DOHH2 (cell line): ENCODE results near the gene MED26.

ENCODE experiments used
- H3F3A ChIP-seq: fragments of 200-600 bp; sonication (generic), shearing (Covaris generic); 2 replicates; pipeline ENCODE4 v1.6.0; 2016; ENCODE audit warnings: antibody characterized with exemption, mild to moderate bottlenecking; ENCODE audit not compliant: control insufficient read depth, insufficient read depth
- H3K27ac ChIP-seq: fragments of 200-600 bp; sonication (generic); 2 replicates; pipeline ENCODE4 v1.5.1; 2014; ENCODE audit warnings: low read depth, mild to moderate bottlenecking, low read length, moderate library complexity
- H3K27me3 ChIP-seq: fragments of 200-600 bp; sonication (generic); 2 replicates; pipeline ENCODE4 v1.6.1; 2014; ENCODE audit warnings: mild to moderate bottlenecking, low read length, mixed read lengths; ENCODE audit not compliant: control insufficient read depth
- H3K36me3 ChIP-seq: fragments of 200-600 bp; sonication (generic); 2 replicates; pipeline ENCODE4 v1.6.1; 2014; ENCODE audit warnings: mild to moderate bottlenecking, low read length, moderate library complexity, mixed read lengths; ENCODE audit not compliant: control insufficient read depth
- H3K4me1 ChIP-seq: fragments of 200-600 bp; sonication (generic); 2 replicates; pipeline ENCODE4 v1.6.1; 2014; ENCODE audit warnings: mild to moderate bottlenecking, low read length, mixed read lengths; ENCODE audit not compliant: control insufficient read depth
- H3K4me2 ChIP-seq: fragments of 200-600 bp; sonication (generic); 2 replicates; pipeline ENCODE4 v1.6.0; 2014; ENCODE audit warnings: mild to moderate bottlenecking, low read length, moderate library complexity
- H3K4me3 ChIP-seq: fragments of 200-600 bp; sonication (generic); 2 replicates; pipeline ENCODE4 v1.5.1; 2014; ENCODE audit warnings: mild to moderate bottlenecking, low read length, mixed read lengths
- H3K79me2 ChIP-seq: fragments of 200-600 bp; sonication (generic); 2 replicates; pipeline ENCODE4 v1.6.1; 2014; ENCODE audit warnings: mild to moderate bottlenecking, low read length, mixed read lengths; ENCODE audit not compliant: control insufficient read depth
- H3K9me2 ChIP-seq: fragments of 200-600 bp; sonication (generic); replicated peaks from 2 replicates; pipeline ENCODE4 v1.6.1; 2014; ENCODE audit warnings: mild to moderate bottlenecking, low read length, mixed read lengths; ENCODE audit not compliant: control insufficient read depth
- H3K9me3 ChIP-seq: fragments of 200-600 bp; sonication (generic); 2 replicates; pipeline ENCODE4 v1.6.1; 2014; ENCODE audit warnings: antibody characterized with exemption, low read length, mixed read lengths; ENCODE audit not compliant: control insufficient read depth, insufficient read depth
- H4K20me1 ChIP-seq: fragments of 200-600 bp; sonication (generic); 2 replicates; pipeline ENCODE4 v1.6.0; 2014; ENCODE audit warnings: low read depth, mild to moderate bottlenecking, antibody characterized with exemption, low read length, moderate library complexity; ENCODE audit not compliant: control insufficient read depth, insufficient read depth
- EZH2phosphoT487 ChIP-seq: fragments of 200-600 bp; sonication (generic); IDR thresholded peaks from 2 replicates; pipeline ENCODE4 v1.6.1; 2017; ENCODE audit warnings: borderline replicate concordance, mild to moderate bottlenecking, antibody characterized with exemption, low read length, moderate library complexity, mixed read lengths
- TF ChIP-seq, protein P1 (sequence below): fragments of 200-600 bp; sonication (generic); IDR thresholded peaks from one replicate; pipeline ENCODE4 v1.5.1; 2014; ENCODE audit warnings: antibody characterized with exemption, mild to moderate bottlenecking, low read depth, low read length; ENCODE audit not compliant: poor library complexity, severe bottlenecking

Gene MED26

DNA sequence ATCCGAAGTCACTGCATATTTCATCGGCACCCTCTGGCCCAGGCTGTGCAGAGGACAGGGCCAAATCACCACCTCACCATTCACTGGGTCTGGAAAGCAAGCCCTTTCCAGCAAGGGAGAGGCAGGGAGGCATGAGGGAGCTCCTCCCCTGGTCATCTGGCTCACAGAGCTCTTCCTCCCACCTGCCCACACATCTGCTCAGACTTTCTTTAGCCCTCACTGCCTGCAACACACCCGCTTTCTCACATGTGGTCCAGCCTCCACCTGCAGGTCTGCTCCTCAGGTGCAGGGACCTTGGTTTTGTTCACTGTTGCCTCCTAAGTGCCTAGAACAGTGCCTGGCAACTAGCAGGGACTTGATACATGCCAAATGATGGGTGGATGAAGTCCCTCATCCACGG lies 34.8 kb downstream of the MED26 start:
- no peaks in the 10 kb centered on the region for H3K9me2 ChIP-seq
- peaks cover 19% of the 10 kb centered on the region for H3K36me3 ChIP-seq
- peaks cover 90% of the 10 kb centered on the region for H3K4me1 ChIP-seq
- H3K27me3 ChIP-seq: no peaks in the 10 kb centered on the region
- H3K9me3 ChIP-seq: no peaks in the 10 kb centered on the region
- peak overlapping the region; percentile 18; the same call in 1 of the 2 replicates for H3K27ac ChIP-seq
- H3K4me3 ChIP-seq: peak overlapping the region; percentile 50
- H3F3A ChIP-seq: peaks cover 15% of the 10 kb centered on the region
- TF ChIP-seq, protein P1, sequence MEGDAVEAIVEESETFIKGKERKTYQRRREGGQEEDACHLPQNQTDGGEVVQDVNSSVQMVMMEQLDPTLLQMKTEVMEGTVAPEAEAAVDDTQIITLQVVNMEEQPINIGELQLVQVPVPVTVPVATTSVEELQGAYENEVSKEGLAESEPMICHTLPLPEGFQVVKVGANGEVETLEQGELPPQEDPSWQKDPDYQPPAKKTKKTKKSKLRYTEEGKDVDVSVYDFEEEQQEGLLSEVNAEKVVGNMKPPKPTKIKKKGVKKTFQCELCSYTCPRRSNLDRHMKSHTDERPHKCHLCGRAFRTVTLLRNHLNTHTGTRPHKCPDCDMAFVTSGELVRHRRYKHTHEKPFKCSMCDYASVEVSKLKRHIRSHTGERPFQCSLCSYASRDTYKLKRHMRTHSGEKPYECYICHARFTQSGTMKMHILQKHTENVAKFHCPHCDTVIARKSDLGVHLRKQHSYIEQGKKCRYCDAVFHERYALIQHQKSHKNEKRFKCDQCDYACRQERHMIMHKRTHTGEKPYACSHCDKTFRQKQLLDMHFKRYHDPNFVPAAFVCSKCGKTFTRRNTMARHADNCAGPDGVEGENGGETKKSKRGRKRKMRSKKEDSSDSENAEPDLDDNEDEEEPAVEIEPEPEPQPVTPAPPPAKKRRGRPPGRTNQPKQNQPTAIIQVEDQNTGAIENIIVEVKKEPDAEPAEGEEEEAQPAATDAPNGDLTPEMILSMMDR: no peak
- TF ChIP-seq EZH2phosphoT487: no peak
- peaks cover 53% of the 10 kb centered on the region for H4K20me1 ChIP-seq
- H3K4me2 ChIP-seq: peak overlapping the region; percentile 75
- peaks cover 98% of the 10 kb centered on the region for H3K79me2 ChIP-seq

DNA sequence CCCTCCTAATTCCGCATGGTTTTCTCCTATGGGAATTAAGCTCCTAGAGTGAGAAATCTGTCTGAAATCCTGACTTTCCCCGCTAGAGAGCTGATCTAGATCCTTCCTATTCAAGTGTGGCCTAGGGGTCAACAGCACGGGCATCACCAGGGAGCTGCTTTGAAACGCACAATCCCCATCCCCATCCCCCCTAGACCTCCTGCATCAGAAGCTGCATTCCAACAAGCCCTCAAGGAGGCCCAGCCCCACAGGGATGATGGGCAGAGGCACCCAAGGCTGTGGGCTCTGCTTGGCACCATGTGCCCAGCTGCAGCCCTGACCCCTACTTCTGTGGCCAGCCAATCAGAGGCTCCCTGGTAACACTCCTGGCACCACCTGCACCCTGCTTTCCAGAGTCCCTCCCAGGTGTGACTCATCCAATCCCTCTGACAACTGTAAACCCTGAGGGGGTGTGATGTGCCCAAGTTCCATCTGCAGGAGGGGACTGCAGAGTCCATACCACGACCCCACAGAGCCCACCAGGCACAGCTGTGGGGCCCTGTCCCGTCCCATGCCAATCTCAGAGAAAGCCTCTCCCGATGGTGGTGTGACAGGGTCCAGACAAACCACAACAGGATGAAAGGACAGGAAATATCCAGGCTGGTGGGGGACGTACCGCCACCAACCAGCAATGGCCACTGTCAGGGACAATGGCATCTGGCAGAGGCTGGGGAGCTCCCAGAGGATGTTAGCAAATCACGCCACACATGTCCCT lies 36.0 kb downstream of the MED26 start:
- peak overlapping the region; percentile 49 for H3K27ac ChIP-seq
- peak overlapping the region; percentile 75 for H3K4me2 ChIP-seq
- peaks cover 26% of the 10 kb centered on the region for H3F3A ChIP-seq
- peaks cover 25% of the 10 kb centered on the region for H3K36me3 ChIP-seq
- no peaks in the 10 kb centered on the region for H3K9me2 ChIP-seq
- H4K20me1 ChIP-seq: peaks cover 53% of the 10 kb centered on the region
- no peak for TF ChIP-seq EZH2phosphoT487
- TF ChIP-seq, protein P1: no peak
- H3K27me3 ChIP-seq: no peaks in the 10 kb centered on the region
- H3K4me3 ChIP-seq: peak overlapping the region; percentile 28
- H3K79me2 ChIP-seq: peaks cover 96% of the 10 kb centered on the region
- no peaks in the 10 kb centered on the region for H3K9me3 ChIP-seq
- H3K4me1 ChIP-seq: peaks cover 99% of the 10 kb centered on the region

DNA sequence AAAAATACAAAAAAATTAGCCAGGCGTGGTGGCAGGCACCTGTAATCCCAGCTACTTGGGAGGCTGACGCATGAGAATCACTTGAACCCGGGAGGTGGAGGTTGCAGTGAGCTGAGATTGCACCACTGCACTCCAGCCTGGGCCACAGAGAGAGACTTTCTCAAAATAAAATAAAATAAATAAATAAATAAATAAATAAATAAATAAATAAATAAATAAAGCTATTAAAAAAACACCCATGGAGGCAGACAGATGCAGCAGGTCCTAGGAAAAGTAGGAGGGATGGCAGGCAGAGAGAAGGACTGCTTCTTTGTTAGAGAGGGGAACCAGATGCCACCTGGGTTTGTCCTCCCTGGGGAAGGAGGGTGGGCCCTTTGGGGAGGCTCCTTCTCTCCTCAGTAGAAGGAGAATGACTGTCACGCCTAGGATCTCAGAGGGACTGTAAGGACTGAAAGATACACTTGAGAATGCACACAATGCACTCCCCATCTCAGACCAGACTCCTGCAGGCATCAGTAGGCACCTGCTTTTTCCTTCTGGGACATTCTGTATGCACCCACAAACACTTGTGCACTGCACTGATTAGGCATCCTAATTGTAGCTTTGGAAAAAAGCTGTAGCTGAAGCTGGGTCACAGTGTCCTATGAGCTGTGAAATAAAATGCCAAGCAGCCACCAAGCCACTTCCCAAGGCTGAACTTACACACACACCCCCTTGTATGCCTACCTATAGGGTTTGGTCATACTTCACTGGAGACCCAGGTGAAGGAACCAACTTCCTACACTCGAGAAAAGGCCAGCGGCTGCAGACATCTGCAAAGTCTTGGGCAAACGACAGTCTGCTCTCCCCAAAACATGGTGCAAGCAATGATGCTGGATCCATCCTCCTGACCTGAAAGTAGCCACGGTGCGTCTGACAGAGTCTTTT lies 36.9 kb downstream of the MED26 start:
- H4K20me1 ChIP-seq: peaks cover 46% of the 10 kb centered on the region
- H3K36me3 ChIP-seq: peaks cover 32% of the 10 kb centered on the region
- H3K9me3 ChIP-seq: no peaks in the 10 kb centered on the region
- H3K9me2 ChIP-seq: no peaks in the 10 kb centered on the region
- peak overlapping the region; percentile 96 for H3K27ac ChIP-seq
- peak overlapping the region; percentile 28; the same call in 1 of the 2 replicates for H3K4me3 ChIP-seq
- peak overlapping the region; percentile 96 for H3K4me2 ChIP-seq
- H3K27me3 ChIP-seq: no peaks in the 10 kb centered on the region
- peaks cover 99% of the 10 kb centered on the region for H3K4me1 ChIP-seq
- TF ChIP-seq, protein P1: no peak
- TF ChIP-seq EZH2phosphoT487: no peak
- H3F3A ChIP-seq: peaks cover 34% of the 10 kb centered on the region
- peaks cover 96% of the 10 kb centered on the region for H3K79me2 ChIP-seq
